B cell (primary cell): ENCODE data around the gene PM20D2.

ENCODE experiments used
- CTCF ChIP-seq: fragments of 200-600 bp; IDR thresholded peaks from one replicate; pipeline ENCODE4 v1.8.0; 2022; ENCODE audit warnings: antibody characterized with exemption, mild to moderate bottlenecking
- EZH2 ChIP-seq: IDR thresholded peaks from 2 replicates; pipeline ENCODE4 v1.6.1; 2012; ENCODE audit warnings: borderline replicate concordance, low read depth, mild to moderate bottlenecking, moderate library complexity, low read length; ENCODE audit not compliant: insufficient read depth, poor library complexity, severe bottlenecking

DNA sequence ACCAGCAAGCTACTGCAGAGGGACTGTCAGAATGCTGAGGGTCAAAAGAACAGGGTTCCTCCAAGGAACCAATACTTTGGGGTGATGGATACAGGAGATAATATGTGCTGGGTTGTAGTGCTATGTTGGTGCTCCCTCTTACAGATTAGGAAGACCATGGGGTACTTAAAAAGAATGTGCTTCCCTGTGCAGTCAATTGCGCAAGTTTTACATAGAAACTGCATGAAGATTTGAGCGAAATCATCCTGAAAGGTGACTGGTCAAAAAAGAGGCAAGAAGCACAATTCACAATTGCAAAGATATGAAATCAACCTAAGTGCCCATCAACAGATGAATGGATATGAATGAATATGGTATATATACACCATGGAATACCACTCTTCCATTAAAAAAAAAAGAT is 37.4 kb downstream of the PM20D2 start:
- TF ChIP-seq EZH2 (no peak), CTCF (no peak)
